ENCODE data around the gene BNIP2.

DNA sequence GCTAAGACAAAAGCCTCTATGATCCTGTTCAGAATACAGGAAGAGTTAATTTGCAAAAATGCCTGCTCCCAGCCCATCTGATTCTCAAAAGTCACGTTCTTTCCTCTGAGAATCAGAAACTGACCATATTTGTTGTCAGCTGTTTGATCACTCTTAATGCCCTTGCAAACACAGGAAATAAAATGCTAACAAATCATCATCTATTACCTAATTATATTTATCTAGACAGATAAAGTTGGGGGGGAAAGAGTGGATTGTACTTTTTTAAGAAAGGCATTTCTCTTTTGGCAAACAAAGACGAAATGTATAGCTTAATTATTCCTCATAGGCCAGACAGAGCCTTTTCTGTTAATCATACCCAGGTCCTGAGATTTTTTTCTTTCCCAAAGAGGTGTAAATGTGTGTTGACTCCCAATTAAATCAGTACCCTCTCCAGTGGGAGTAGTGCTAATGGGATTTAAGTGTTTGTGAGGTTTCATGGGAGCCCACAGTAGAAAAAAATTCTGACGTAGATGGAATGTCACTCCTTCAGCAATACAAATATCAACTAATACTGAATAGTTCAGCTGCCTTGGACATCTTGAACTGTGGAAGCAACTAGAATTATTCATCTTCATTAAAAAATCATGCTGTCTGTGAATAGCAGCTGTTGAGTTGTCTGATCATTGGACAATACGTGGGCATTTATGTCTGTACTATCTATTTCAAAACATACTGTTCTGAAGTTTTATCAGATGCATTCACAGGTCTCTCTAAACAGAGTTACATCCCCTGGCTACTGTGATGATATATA is 22.5 kb upstream of the BNIP2 start:
- TF ChIP-seq POLR2A (IDR thresholded peaks at IDR 0.05; ENCODE audit: low read depth) = no peak
- TF ChIP-seq, protein P1, sequence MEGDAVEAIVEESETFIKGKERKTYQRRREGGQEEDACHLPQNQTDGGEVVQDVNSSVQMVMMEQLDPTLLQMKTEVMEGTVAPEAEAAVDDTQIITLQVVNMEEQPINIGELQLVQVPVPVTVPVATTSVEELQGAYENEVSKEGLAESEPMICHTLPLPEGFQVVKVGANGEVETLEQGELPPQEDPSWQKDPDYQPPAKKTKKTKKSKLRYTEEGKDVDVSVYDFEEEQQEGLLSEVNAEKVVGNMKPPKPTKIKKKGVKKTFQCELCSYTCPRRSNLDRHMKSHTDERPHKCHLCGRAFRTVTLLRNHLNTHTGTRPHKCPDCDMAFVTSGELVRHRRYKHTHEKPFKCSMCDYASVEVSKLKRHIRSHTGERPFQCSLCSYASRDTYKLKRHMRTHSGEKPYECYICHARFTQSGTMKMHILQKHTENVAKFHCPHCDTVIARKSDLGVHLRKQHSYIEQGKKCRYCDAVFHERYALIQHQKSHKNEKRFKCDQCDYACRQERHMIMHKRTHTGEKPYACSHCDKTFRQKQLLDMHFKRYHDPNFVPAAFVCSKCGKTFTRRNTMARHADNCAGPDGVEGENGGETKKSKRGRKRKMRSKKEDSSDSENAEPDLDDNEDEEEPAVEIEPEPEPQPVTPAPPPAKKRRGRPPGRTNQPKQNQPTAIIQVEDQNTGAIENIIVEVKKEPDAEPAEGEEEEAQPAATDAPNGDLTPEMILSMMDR (IDR thresholded peaks at IDR 0.05) = no peak
- no peak for TF ChIP-seq POLR2AphosphoS5 (IDR thresholded peaks at IDR 0.05)
- TF ChIP-seq EP300 (IDR thresholded peaks at IDR 0.05) = no peak
